Measurements from ENCODE around the gene RHOT1.

DNA sequence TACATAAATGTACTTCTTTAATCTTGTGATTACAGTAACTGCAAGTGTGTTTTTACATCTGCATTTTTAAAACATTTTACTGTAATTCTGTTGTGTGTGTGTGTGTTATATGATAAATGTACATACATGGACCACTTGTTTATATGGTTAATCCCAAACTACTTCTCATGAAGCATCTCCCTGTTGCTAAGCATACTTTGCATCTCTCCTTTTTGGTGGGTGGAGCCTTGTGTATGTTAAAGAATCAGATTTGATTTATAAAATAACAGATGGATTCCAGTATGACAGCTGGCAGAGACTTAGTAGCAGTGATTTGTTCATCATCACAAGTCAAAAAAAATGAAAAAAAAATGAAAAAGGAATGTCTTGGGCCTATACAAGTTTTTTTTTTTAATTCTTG, 67.3 kb downstream of the RHOT1 start:
- TF ChIP-seq, protein P1, sequence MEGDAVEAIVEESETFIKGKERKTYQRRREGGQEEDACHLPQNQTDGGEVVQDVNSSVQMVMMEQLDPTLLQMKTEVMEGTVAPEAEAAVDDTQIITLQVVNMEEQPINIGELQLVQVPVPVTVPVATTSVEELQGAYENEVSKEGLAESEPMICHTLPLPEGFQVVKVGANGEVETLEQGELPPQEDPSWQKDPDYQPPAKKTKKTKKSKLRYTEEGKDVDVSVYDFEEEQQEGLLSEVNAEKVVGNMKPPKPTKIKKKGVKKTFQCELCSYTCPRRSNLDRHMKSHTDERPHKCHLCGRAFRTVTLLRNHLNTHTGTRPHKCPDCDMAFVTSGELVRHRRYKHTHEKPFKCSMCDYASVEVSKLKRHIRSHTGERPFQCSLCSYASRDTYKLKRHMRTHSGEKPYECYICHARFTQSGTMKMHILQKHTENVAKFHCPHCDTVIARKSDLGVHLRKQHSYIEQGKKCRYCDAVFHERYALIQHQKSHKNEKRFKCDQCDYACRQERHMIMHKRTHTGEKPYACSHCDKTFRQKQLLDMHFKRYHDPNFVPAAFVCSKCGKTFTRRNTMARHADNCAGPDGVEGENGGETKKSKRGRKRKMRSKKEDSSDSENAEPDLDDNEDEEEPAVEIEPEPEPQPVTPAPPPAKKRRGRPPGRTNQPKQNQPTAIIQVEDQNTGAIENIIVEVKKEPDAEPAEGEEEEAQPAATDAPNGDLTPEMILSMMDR (conservative IDR thresholded peaks at IDR 0.05; ENCODE audit: low read depth, low read length), result no peak
- TF ChIP-seq EZH2phosphoT487 (IDR thresholded peaks at IDR 0.05; ENCODE audit: borderline replicate concordance, low read length), result no peak
- TF ChIP-seq EZH2 (IDR thresholded peaks at IDR 0.05; ENCODE audit: low read length, unreplicated experiment), result no peak
